Measurements from ENCODE around the gene CCDC33.

Gene CCDC33

GRCh38 chr15:74275957-74276356, 39.8 kb downstream of the CCDC33 start:
- Histone ChIP-seq H3K9ac (ENCODE audit: low read length in 5 of 5) (no peak overlapping the region), H3K27ac (ENCODE audit: low read depth, low read length) (no peak overlapping the region), H3K4me3 (ENCODE audit: low read depth in 1 of 5, low read length in 5 of 5) (no peak overlapping the region), H3K9me3 (ENCODE audit: control insufficient read depth in 5 of 5, low read length in 5 of 5) (no peaks in the 10 kb centered on the region), H3K4me1 (ENCODE audit: control insufficient read depth in 5 of 5, insufficient read depth in 5 of 5, low read length in 5 of 5) (no peaks in the 10 kb centered on the region), H3K36me3 (ENCODE audit: control insufficient read depth in 5 of 5, insufficient read depth in 5 of 5, low read length in 5 of 5) (no peaks in the 10 kb centered on the region), H3K27me3 (ENCODE audit: control insufficient read depth in 5 of 5, insufficient read depth in 4 of 5, low read length in 5 of 5) (peaks cover 12 to 42% (median 25%) of the 10 kb centered on the region in 5 donors)

- no peaks in the 10 kb centered on the region for H3K9me3 ChIP-seq (ENCODE audit: control insufficient read depth in 5 of 5, low read length in 5 of 5)
- peaks cover 12 to 42% (median 26%) of the 10 kb centered on the region in 5 donors for H3K27me3 ChIP-seq (ENCODE audit: control insufficient read depth in 5 of 5, insufficient read depth in 4 of 5, low read length in 5 of 5)
These were observed 40.4 kb downstream of the CCDC33 start for GRCh38 chr15:74276560-74276959.

GRCh38 chr15:74277242-74277810, 41.2 kb downstream of the CCDC33 start:
- no peaks in the 10 kb centered on the region for H3K4me1 ChIP-seq (ENCODE audit: control insufficient read depth in 5 of 5, insufficient read depth in 5 of 5, low read length in 5 of 5)
- peaks cover 12 to 47% (median 29%) of the 10 kb centered on the region in 5 donors for H3K27me3 ChIP-seq (ENCODE audit: control insufficient read depth in 5 of 5, insufficient read depth in 4 of 5, low read length in 5 of 5)
- H3K9ac ChIP-seq (ENCODE audit: low read length in 5 of 5): no peak overlapping the region
- no peak overlapping the region for H3K27ac ChIP-seq (ENCODE audit: low read depth, low read length)
- no peaks in the 10 kb centered on the region for H3K9me3 ChIP-seq (ENCODE audit: control insufficient read depth in 5 of 5, low read length in 5 of 5)
- no peak overlapping the region for H3K4me3 ChIP-seq (ENCODE audit: low read depth in 1 of 5, low read length in 5 of 5)
- no peaks in the 10 kb centered on the region for H3K36me3 ChIP-seq (ENCODE audit: control insufficient read depth in 5 of 5, insufficient read depth in 5 of 5, low read length in 5 of 5)

More at GRCh38 chr15:74276560-74276959, 40.4 kb downstream of the CCDC33 start:
- Histone ChIP-seq H3K36me3 (ENCODE audit: control insufficient read depth in 5 of 5, insufficient read depth in 5 of 5, low read length in 5 of 5) (no peaks in the 10 kb centered on the region), H3K27ac (ENCODE audit: low read depth, low read length) (no peak overlapping the region), H3K4me3 (ENCODE audit: low read depth in 1 of 5, low read length in 5 of 5) (no peak overlapping the region), H3K4me1 (ENCODE audit: control insufficient read depth in 5 of 5, insufficient read depth in 5 of 5, low read length in 5 of 5) (no peaks in the 10 kb centered on the region), H3K9ac (ENCODE audit: low read length in 5 of 5) (no peak overlapping the region)

GRCh38 chr15:74278207-74278606, 42.1 kb downstream of the CCDC33 start:
- no peaks in the 10 kb centered on the region for H3K36me3 ChIP-seq (ENCODE audit: control insufficient read depth in 5 of 5, insufficient read depth in 5 of 5, low read length in 5 of 5)
- H3K9me3 ChIP-seq (ENCODE audit: control insufficient read depth in 5 of 5, low read length in 5 of 5): no peaks in the 10 kb centered on the region
- H3K27ac ChIP-seq (ENCODE audit: low read depth, low read length): no peak overlapping the region
- no peak overlapping the region for H3K4me3 ChIP-seq (ENCODE audit: low read depth in 1 of 5, low read length in 5 of 5)
- no peak overlapping the region for H3K9ac ChIP-seq (ENCODE audit: low read length in 5 of 5)
- no peaks in the 10 kb centered on the region for H3K4me1 ChIP-seq (ENCODE audit: control insufficient read depth in 5 of 5, insufficient read depth in 5 of 5, low read length in 5 of 5)
- H3K27me3 ChIP-seq (ENCODE audit: control insufficient read depth in 5 of 5, insufficient read depth in 4 of 5, low read length in 5 of 5): peaks cover 12 to 50% (median 36%) of the 10 kb centered on the region in 5 donors

GRCh38 chr15:74281147-74282133, 45.3 kb downstream of the CCDC33 start:
- Histone ChIP-seq H3K9ac (ENCODE audit: low read length in 5 of 5) (no peak overlapping the region), H3K27me3 (ENCODE audit: control insufficient read depth in 5 of 5, insufficient read depth in 4 of 5, low read length in 5 of 5) (peaks cover 12 to 46% (median 30%) of the 10 kb centered on the region in 5 donors), H3K4me1 (ENCODE audit: control insufficient read depth in 5 of 5, insufficient read depth in 5 of 5, low read length in 5 of 5) (no peaks in the 10 kb centered on the region), H3K36me3 (ENCODE audit: control insufficient read depth in 5 of 5, insufficient read depth in 5 of 5, low read length in 5 of 5) (no peaks in the 10 kb centered on the region), H3K27ac (ENCODE audit: low read depth, low read length) (no peak overlapping the region), H3K9me3 (ENCODE audit: control insufficient read depth in 5 of 5, low read length in 5 of 5) (no peaks in the 10 kb centered on the region), H3K4me3 (ENCODE audit: low read depth in 1 of 5, low read length in 5 of 5) (no peak overlapping the region)

- Histone ChIP-seq H3K4me1 (ENCODE audit: control insufficient read depth in 5 of 5, insufficient read depth in 5 of 5, low read length in 5 of 5) (no peaks in the 10 kb centered on the region), H3K9ac (ENCODE audit: low read length in 5 of 5) (no peak overlapping the region), H3K36me3 (ENCODE audit: control insufficient read depth in 5 of 5, insufficient read depth in 5 of 5, low read length in 5 of 5) (no peaks in the 10 kb centered on the region), H3K27me3 (ENCODE audit: control insufficient read depth in 5 of 5, insufficient read depth in 4 of 5, low read length in 5 of 5) (peaks cover 7 to 36% (median 30%) of the 10 kb centered on the region in 5 donors), H3K9me3 (ENCODE audit: control insufficient read depth in 5 of 5, low read length in 5 of 5) (no peaks in the 10 kb centered on the region), H3K27ac (ENCODE audit: low read depth, low read length) (no peak overlapping the region), H3K4me3 (ENCODE audit: low read depth in 1 of 5, low read length in 5 of 5) (no peak overlapping the region)
These were observed 47.2 kb downstream of the CCDC33 start for GRCh38 chr15:74283368-74283767.

GRCh38 chr15:74289671-74290070, 53.5 kb downstream of the CCDC33 start:
- peaks cover 0 to 9% (median 4%) of the 10 kb centered on the region in 5 donors for H3K27me3 ChIP-seq (ENCODE audit: control insufficient read depth in 5 of 5, insufficient read depth in 4 of 5, low read length in 5 of 5)

GRCh38 chr15:74290645-74291044, 54.5 kb downstream of the CCDC33 start:
- Histone ChIP-seq H3K27ac (ENCODE audit: low read depth, low read length) (no peak overlapping the region), H3K9ac (ENCODE audit: low read length in 5 of 5) (no peak overlapping the region), H3K36me3 (ENCODE audit: control insufficient read depth in 5 of 5, insufficient read depth in 5 of 5, low read length in 5 of 5) (no peaks in the 10 kb centered on the region), H3K9me3 (ENCODE audit: control insufficient read depth in 5 of 5, low read length in 5 of 5) (no peaks in the 10 kb centered on the region), H3K4me3 (ENCODE audit: low read depth in 1 of 5, low read length in 5 of 5) (no peak overlapping the region), H3K4me1 (ENCODE audit: control insufficient read depth in 5 of 5, insufficient read depth in 5 of 5, low read length in 5 of 5) (peaks cover 0 to 6% (median 0%) of the 10 kb centered on the region in 5 donors), H3K27me3 (ENCODE audit: control insufficient read depth in 5 of 5, insufficient read depth in 4 of 5, low read length in 5 of 5) (peaks cover 0 to 9% (median 4%) of the 10 kb centered on the region in 5 donors)

More at GRCh38 chr15:74289671-74290070, 53.5 kb downstream of the CCDC33 start:
- no peak overlapping the region for H3K27ac ChIP-seq (ENCODE audit: low read depth, low read length)
- no peaks in the 10 kb centered on the region for H3K9me3 ChIP-seq (ENCODE audit: control insufficient read depth in 5 of 5, low read length in 5 of 5)
- H3K4me3 ChIP-seq (ENCODE audit: low read depth in 1 of 5, low read length in 5 of 5): no peak overlapping the region
- H3K4me1 ChIP-seq (ENCODE audit: control insufficient read depth in 5 of 5, insufficient read depth in 5 of 5, low read length in 5 of 5): peaks cover 0 to 6% (median 0%) of the 10 kb centered on the region in 5 donors
- H3K36me3 ChIP-seq (ENCODE audit: control insufficient read depth in 5 of 5, insufficient read depth in 5 of 5, low read length in 5 of 5): no peaks in the 10 kb centered on the region
- H3K9ac ChIP-seq (ENCODE audit: low read length in 5 of 5): no peak overlapping the region

- Histone ChIP-seq H3K27ac (ENCODE audit: low read depth, low read length) (no peak overlapping the region), H3K9me3 (ENCODE audit: control insufficient read depth in 5 of 5, low read length in 5 of 5) (no peaks in the 10 kb centered on the region)
These were observed 55.3 kb downstream of the CCDC33 start for GRCh38 chr15:74291101-74292071.

More at GRCh38 chr15:74291101-74292071, 55.3 kb downstream of the CCDC33 start:
- H3K9ac ChIP-seq (ENCODE audit: low read length in 5 of 5): no peak overlapping the region
- no peak overlapping the region for H3K4me3 ChIP-seq (ENCODE audit: low read depth in 1 of 5, low read length in 5 of 5)
- peaks cover 0 to 7% (median 5%) of the 10 kb centered on the region in 5 donors for H3K27me3 ChIP-seq (ENCODE audit: control insufficient read depth in 5 of 5, insufficient read depth in 4 of 5, low read length in 5 of 5)
- no peaks in the 10 kb centered on the region for H3K36me3 ChIP-seq (ENCODE audit: control insufficient read depth in 5 of 5, insufficient read depth in 5 of 5, low read length in 5 of 5)
- H3K4me1 ChIP-seq (ENCODE audit: control insufficient read depth in 5 of 5, insufficient read depth in 5 of 5, low read length in 5 of 5): peaks cover 0 to 6% (median 0%) of the 10 kb centered on the region in 5 donors

Data from subcutaneous abdominal adipose tissue (tissue), 5 donors.